Upper lobe of left lung (tissue), 6 donors: Measurements from ENCODE around the gene CLRN3. TPM values are rescaled to one million over a fixed set of nuclear protein-coding genes. Genes with fewer than 3 reads are reported as not detected.

Source experiments
- ATAC-seq, 2 donors: fragments of 200-7000 bp; cut with Tn5 transposase; one replicate each; pipeline ENCODE4 v1.9.1; 2022; ENCODE audit warnings: mild to moderate bottlenecking in 2 of 2, moderate library complexity in 2 of 2; ENCODE audit not compliant: low FRiP score in 2 of 2
- DNase-seq, 2 donors: peaks; one replicate each; pipeline ENCODE4 v3.0.0-alpha.2; 2019 to 2020
- H3K27ac ChIP-seq, 4 donors: fragments of 200-600 bp; sonication (generic); one replicate each; pipeline ENCODE4 v1.5.1; 2016 to 2019
- H3K27me3 ChIP-seq, 4 donors: fragments of 200-600 bp; sonication (generic); one replicate each; pipeline ENCODE4 v1.5.1; 2017 to 2019
- H3K36me3 ChIP-seq, 4 donors: fragments of 200-600 bp; sonication (generic); one replicate each; pipeline ENCODE4 v1.5.1; 2016 to 2019
- H3K4me1 ChIP-seq, 4 donors: fragments of 200-600 bp; sonication (generic); one replicate each; pipeline ENCODE4 v1.5.1; 2018 to 2019
- H3K4me3 ChIP-seq, 4 donors: fragments of 200-600 bp; sonication (generic); one replicate each; pipeline ENCODE4 v1.5.1; 2017 to 2019; ENCODE audit warnings: mild to moderate bottlenecking in 2 of 4, moderate library complexity in 1 of 4
- H3K9me3 ChIP-seq, 4 donors: fragments of 200-600 bp; sonication (generic); one replicate each; pipeline ENCODE4 v1.5.1; 2018 to 2019
- EP300 ChIP-seq, 4 donors: sonication (generic); formaldehyde crosslinking; IDR thresholded peaks; one replicate each; pipeline ENCODE4 v1.5.1; 2017; ENCODE audit warnings: antibody characterized with exemption in 4 of 4, control low read depth in 2 of 4
- POLR2A ChIP-seq, 4 donors: fragments of 450-650 bp; IDR thresholded peaks; one replicate each; pipeline ENCODE4 v1.5.1; 2016 to 2017; ENCODE audit warnings: antibody characterized with exemption in 4 of 4, mild to moderate bottlenecking in 2 of 4
- POLR2AphosphoS5 ChIP-seq, 2 donors: sonication (generic); formaldehyde crosslinking; IDR thresholded peaks; one replicate each; pipeline ENCODE4 v1.5.1; 2017; ENCODE audit warnings: antibody characterized with exemption in 2 of 2
- WGBS, 2 donors: methylation state at CpG; one replicate each; pipeline ENCODE4 v1.1.5; 2017 to 2018; 5-methylcytosine and 5-hydroxymethylcytosine counted together
- total RNA-seq, 6 donors: library from RNA; depleted of rRNA in 4 of 6; stranded (reverse); fragments of >200 nt in 4 of 6; gene quantifications; one replicate each; pipeline versions ENCODE4 v1.1.0 to v1.2.1, GENCODE V29; 2016 to 2021
- TF ChIP-seq, protein P1 (sequence below), 6 experiments: fragments of 450-650 bp in 4 of 6; fragments of 200-600 bp in 2 of 6; sonication (generic) in 2 of 6; IDR thresholded peaks; one replicate each; pipeline ENCODE4 v1.5.1; 2016 to 2019; ENCODE audit warnings: antibody characterized with exemption in 6 of 6
- donor health status: DM: no; HTN: no; CAD: no; lungs with moderate emphysema.
- donor health status: DM: no; HTN: yes; CAD: no; lungs with severe emphysema.

The CLRN3 gene
- total RNA-seq, 6 donors from 2014 or later: 0.37 to 0.49 TPM; not detected in 4

DNA sequence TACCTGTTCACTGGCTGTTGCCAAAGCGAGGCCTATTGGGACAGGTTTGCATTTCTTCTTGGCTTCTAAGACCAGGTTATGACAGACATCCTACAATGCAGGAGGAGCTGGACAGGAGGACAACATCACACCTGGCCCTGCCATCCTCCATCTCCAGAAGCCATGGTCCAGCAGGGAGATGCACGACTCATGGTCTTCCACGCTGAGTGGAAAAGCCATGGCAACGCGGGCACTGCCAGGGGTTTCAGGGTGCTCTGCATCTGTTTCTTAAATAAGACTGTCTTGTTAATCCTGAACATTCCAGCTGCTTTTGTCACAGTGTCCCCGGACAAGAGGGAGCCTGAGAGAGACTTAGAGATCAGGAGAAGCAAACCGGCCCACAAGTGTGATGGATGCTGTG is 40.3 kb downstream of the CLRN3 start:
- H3K36me3 ChIP-seq: no peaks in the 10 kb centered on the region
- no peak overlapping the region for H3K27ac ChIP-seq
- H3K4me1 ChIP-seq: peaks cover 0 to 6% (median 1%) of the 10 kb centered on the region in 4 donors
- WGBS, 2 donors: 83 to 85% methylated on average over 7 of the region's 7 CpGs
- H3K9me3 ChIP-seq: no peaks in the 10 kb centered on the region
- DNase-seq: no peak
- no peak overlapping the region for H3K4me3 ChIP-seq
- H3K27me3 ChIP-seq: no peaks in the 10 kb centered on the region
- no peak for ATAC-seq
- no peak for TF ChIP-seq EP300 (IDR thresholded peaks at IDR 0.05)
- TF ChIP-seq, protein P1, sequence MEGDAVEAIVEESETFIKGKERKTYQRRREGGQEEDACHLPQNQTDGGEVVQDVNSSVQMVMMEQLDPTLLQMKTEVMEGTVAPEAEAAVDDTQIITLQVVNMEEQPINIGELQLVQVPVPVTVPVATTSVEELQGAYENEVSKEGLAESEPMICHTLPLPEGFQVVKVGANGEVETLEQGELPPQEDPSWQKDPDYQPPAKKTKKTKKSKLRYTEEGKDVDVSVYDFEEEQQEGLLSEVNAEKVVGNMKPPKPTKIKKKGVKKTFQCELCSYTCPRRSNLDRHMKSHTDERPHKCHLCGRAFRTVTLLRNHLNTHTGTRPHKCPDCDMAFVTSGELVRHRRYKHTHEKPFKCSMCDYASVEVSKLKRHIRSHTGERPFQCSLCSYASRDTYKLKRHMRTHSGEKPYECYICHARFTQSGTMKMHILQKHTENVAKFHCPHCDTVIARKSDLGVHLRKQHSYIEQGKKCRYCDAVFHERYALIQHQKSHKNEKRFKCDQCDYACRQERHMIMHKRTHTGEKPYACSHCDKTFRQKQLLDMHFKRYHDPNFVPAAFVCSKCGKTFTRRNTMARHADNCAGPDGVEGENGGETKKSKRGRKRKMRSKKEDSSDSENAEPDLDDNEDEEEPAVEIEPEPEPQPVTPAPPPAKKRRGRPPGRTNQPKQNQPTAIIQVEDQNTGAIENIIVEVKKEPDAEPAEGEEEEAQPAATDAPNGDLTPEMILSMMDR (IDR thresholded peaks at IDR 0.05): no peak

DNA sequence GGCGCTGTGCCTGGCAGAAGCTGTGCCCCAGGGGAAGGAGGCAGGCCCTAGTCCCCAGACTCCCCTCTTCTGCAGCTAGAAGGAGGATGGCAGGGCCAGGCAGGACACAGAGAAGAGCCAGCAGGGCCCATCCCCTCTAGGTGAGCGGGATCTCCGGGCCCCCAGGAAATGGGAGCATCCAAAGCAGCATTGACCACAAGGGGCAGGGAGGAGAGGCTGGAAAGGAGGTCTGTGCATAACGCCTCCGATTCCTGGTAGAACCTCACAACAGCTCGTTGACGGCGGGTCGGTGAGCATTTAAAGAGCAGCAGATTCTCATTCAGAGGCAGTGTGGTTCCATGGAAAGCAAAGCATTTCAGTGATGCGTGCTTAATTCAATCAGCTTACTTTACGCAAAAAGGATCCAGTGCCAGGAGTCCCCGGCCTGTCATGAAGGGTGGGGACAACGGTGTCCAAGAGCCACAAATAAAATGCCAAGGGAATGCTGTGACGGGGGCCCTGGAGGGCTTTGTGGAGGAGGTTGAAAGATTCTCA is 41.0 kb downstream of the CLRN3 start:
- Histone ChIP-seq H3K27ac (no peak overlapping the region), H3K27me3 (no peaks in the 10 kb centered on the region), H3K4me3 (no peak overlapping the region), H3K4me1 (peaks cover 0 to 6% (median 1%) of the 10 kb centered on the region in 4 donors), H3K9me3 (no peaks in the 10 kb centered on the region), H3K36me3 (no peaks in the 10 kb centered on the region)
- ATAC-seq (no peak), DNase-seq (no peak)
- no peak for TF ChIP-seq EP300 (IDR thresholded peaks at IDR 0.05)
- 86 to 94% methylated on average over 14 of the region's 14 CpGs for WGBS, 2 donors

DNA sequence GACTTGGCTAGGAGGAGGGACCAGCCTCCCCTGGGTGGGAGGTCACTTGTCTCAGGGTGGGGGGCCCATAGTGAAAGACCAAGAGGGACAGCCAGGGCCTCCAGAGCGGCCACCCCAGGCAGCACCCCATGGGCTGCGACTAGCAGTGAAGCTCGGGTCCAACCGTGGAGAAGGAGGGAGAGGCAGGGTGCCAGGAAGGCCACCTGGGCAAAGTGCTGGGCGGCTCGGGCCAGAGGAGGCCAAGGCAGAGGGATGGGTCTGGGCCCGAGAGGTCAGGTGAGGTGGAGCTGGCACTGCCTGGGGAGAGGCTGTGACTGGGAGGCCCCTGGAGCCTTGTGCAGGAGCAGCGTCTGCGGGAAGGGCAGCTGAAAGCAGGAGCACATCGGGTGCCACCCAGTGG is 41.8 kb downstream of the CLRN3 start:
- Histone ChIP-seq H3K27me3 (no peaks in the 10 kb centered on the region), H3K4me3 (no peak overlapping the region), H3K9me3 (no peaks in the 10 kb centered on the region), H3K4me1 (peaks cover 0 to 6% (median 1%) of the 10 kb centered on the region in 4 donors), H3K36me3 (no peaks in the 10 kb centered on the region), H3K27ac (no peak overlapping the region)
- ATAC-seq (no peak), DNase-seq (no peak)
- 80 to 92% methylated on average over 9 to 10 of the region's 10 CpGs for WGBS, 2 donors
- TF ChIP-seq EP300 (IDR thresholded peaks at IDR 0.05) (no peak), POLR2A (IDR thresholded peaks at IDR 0.05) (no peak), POLR2AphosphoS5 (IDR thresholded peaks at IDR 0.05) (no peak)
- TF ChIP-seq, protein P1 (IDR thresholded peaks at IDR 0.05): no peak

DNA sequence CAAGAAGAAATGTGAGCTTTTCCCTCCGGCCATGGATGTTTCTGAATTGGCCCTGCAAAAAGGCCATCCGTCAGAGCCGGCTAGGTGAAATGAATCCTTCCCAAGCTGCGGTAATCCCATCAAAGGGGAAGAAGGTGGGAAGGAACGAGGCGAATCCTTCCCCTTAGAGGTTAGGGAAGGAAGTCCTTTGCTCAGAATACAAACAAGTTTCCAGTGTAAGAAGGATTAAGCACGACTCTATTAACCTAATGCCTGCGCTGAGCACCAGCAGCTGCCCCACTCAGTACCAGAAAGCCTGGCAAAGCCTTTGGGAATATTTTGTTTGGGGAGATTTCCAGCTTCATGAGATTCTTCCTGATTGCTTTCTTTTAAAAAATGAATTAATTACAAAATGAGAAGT is 42.8 kb downstream of the CLRN3 start:
- Histone ChIP-seq H3K9me3 (no peaks in the 10 kb centered on the region), H3K4me1 (peaks cover 0 to 6% (median 1%) of the 10 kb centered on the region in 4 donors), H3K27ac (no peak overlapping the region), H3K36me3 (no peaks in the 10 kb centered on the region), H3K4me3 (no peak overlapping the region), H3K27me3 (no peaks in the 10 kb centered on the region)
- 69 to 71% methylated on average over 8 of the region's 8 CpGs for WGBS, 2 donors
- TF ChIP-seq, protein P1 (IDR thresholded peaks at IDR 0.05): no peak
- TF ChIP-seq EP300 (IDR thresholded peaks at IDR 0.05): no peak
- TF ChIP-seq POLR2A (IDR thresholded peaks at IDR 0.05): no peak
- no peak for TF ChIP-seq POLR2AphosphoS5 (IDR thresholded peaks at IDR 0.05)
- no peak for ATAC-seq
- DNase-seq: no peak

DNA sequence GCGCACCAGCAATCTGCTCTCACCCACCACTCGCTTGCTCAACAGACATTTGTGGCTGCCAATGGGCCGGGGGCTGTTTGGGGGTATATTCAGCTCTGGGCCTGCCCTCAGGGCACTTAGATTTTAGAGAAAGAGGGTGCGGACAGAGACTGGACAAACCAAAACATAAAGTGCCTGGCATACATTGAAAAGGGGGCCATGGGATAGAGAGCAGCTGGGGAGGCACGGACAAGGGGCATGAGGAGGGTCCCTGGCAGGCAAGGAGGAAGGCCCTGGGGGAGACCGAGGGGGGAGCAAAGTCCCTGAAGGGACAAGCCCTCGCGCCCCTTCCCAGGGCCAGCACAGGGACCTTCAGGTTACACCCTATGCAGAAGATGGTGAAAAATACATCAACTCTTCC is 43.5 kb downstream of the CLRN3 start:
- WGBS, 2 donors: 85 to 89% methylated on average over 8 of the region's 8 CpGs
- no peak for TF ChIP-seq POLR2A (IDR thresholded peaks at IDR 0.05)
- no peak for TF ChIP-seq POLR2AphosphoS5 (IDR thresholded peaks at IDR 0.05)
- TF ChIP-seq, protein P1 (IDR thresholded peaks at IDR 0.05): no peak
- no peak for TF ChIP-seq EP300 (IDR thresholded peaks at IDR 0.05)
- ATAC-seq: no peak

More for the DNA sequence above, 43.5 kb downstream of the CLRN3 start:
- Histone ChIP-seq H3K36me3 (no peaks in the 10 kb centered on the region), H3K27ac (no peak overlapping the region), H3K4me3 (no peak overlapping the region), H3K4me1 (peaks cover 0 to 6% (median 1%) of the 10 kb centered on the region in 4 donors), H3K27me3 (no peaks in the 10 kb centered on the region), H3K9me3 (no peaks in the 10 kb centered on the region)
- DNase-seq: no peak
